DMS 273 (cell line): Measurements from ENCODE around the gene SCAMP2.

Source experiments
- DNase-seq: peaks from one replicate; lab custom pipeline; 2025; ENCODE audit not compliant: unreplicated experiment; lab: John Stamatoyannopoulos, UW

The SCAMP2 gene

GRCh38 chr15:74821790-74822158 is 51.4 kb downstream of the SCAMP2 start:
- no peak for DNase-seq

DNA sequence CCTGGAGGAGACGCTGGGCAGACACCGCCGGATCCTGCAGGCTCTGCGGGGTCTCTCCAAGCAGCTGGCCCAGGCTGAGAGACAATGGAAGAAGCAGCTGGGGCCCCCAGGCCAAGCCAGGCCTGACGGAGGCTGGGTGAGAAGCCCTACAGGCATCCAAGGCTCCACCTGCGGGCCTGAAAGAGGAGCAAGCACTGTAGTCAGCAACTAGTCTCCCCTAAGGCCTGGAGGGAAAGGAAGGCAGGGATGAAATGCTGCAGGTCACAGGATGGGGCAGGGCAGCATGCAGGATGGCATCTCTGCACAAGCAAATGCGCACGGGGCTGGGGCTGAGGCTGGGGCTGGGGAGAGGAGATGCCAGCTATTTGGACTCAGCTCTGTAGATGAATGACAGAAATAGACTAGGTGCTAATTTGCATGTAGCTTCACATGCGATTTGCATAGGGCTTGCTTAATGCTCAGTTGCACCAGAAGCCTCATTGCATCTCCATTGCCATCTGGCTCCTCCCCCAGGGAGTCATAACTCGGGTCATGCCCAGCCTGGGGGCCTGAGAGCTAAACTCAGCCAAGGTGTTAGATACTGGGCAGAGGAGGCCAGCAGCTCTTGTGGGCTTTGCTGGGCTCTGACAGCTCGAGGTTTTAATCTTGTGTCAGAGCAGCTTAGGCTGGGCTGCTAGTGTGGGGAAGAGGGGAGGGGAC is 51.9 kb downstream of the SCAMP2 start:
- peak; percentile 84 for DNase-seq

DNA sequence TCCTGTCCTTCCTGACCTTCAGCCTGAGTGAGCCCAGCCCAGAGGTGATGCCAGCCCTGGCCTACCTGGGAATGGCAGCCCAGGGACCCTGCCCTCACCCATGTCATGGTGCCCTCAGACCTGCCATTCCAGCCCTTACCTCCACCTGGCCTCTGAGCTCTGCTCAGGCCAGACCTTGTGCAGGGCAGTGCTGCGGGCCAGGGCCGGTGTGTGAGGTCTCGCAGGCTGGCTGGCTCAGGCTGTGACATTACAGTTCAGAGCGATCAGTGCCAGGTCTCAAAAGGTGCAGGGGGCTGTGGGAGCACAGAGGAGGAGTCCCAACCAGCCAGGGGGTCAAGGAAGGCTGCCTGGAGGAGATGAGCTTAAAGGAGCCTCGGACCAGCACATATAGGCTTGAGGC is 53.1 kb downstream of the SCAMP2 start:
- no peak for DNase-seq

DNA sequence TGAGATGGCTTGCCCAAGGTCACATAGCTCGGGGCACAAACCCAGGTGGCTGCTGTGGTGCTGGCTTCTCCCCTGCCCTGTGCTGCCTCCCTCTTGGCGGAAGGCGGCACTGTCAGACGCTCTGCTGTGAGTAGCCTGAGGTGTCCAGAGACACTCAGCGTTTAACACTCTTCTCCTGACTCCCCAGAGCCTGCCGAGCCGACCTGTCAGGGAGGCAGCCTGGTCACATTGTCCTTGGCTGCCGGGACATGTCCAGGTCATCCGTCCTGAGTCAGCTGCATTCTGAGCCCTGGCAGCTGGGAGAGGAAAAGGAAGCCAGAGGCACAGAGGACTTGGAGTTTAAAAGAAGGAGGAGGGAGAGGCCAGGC is 55.8 kb downstream of the SCAMP2 start:
- peak; percentile 53 for DNase-seq

- peak; percentile 53 for DNase-seq
Measured at GRCh38 chr15:74816624-74817369, 56.4 kb downstream of the SCAMP2 start.

- no peak for DNase-seq
Measured at GRCh38 chr15:74815961-74816360, 57.2 kb downstream of the SCAMP2 start.

DNA sequence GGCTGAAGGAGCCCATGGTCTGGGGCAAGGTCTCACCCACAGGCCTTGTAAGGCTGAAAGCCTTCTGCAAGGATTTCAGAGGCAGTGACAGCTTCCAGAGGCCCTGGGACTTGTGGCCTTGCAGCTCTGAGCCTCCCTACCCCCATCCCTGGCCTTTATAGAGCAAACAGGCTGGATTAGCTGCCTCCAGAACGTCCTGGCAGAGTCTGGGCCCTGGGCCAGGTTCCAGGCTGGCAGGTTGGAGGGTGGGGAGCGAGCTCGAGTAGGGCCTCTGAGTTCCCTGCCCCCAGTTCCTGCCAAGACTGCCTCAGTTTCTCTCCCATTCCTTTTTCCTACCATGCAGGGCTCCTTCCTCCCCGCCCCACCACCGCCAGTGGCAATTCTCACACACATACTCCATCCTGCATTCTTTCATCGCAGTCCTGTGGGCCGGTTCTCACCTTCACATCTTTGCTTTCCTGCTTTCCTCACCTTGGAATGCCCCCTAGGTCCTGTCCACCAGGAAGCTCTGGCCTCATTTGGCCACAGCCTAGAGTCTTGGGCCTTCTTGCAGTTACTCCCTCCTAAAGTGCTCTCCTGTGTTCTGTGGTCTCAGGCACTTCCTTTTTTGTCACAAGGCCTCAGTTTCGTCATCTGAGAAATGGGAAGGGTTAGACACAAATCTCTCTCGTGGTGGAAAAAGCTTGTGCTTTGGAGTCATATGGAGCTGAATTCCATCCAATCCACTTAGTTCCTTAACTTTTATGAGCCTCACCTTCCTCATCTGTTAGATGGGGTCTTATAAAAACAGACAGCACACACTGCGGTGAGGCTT is 57.8 kb downstream of the SCAMP2 start:
- DNase-seq, result peak; percentile 83

- no peak for DNase-seq
Measured at GRCh38 chr15:74812533-74812932, 60.6 kb downstream of the SCAMP2 start, which contains the start of gene LMAN1L. Gene LMAN1L, plus strand, starts transcription at chr15:74812835. Its CDS starts 20 bp downstream, at chr15:74812855.

- no peak for DNase-seq
Measured at GRCh38 chr15:74809956-74810355, 63.2 kb downstream of the SCAMP2 start.

GRCh38 chr15:74809242-74809641 is 63.9 kb downstream of the SCAMP2 start:
- no peak for DNase-seq

GRCh38 chr15:74808840-74809229 is 64.3 kb downstream of the SCAMP2 start:
- peak; percentile 20 for DNase-seq

- DNase-seq, result no peak
Measured at GRCh38 chr15:74808078-74808839, 64.9 kb downstream of the SCAMP2 start.

DNA sequence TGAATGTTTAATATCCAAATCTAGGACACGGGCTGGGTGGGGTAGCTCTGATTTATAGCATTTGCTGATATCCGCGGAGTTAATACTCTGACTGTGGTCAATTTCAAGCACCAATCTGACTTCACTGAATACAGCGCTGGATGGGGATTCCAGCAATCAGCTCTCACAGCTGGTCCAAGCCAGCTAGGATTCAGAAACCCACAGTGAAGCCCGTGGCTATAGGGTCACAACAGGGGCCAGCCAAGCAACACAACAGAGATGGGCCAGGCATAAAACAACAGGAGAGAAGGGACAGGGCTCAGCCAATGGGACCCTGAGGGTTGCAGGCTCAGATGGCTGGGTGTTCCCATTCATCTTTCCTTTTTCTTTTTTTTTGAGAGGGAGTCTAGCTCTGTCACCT is 65.9 kb downstream of the SCAMP2 start:
- no peak for DNase-seq

DNA sequence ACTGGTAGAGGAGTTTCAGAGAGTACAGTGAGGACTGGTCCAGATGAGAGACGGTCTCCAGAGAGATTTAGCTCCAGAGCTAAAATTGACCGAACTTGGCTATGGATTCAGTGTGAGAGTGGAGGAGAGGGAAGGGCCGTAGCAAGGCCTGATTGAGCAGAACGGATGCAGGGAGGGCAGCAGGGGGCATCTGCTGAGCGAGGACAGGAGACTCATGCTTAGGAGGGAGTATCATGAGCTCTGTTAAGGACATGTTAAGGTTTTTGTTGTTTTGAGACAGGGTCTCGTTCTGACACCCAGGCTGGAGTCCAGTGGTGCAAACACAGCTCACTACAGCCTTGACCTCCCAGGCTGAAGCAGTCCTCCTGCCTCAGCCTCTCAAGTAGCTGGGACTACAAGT is 68.2 kb downstream of the SCAMP2 start:
- no peak for DNase-seq

DNA sequence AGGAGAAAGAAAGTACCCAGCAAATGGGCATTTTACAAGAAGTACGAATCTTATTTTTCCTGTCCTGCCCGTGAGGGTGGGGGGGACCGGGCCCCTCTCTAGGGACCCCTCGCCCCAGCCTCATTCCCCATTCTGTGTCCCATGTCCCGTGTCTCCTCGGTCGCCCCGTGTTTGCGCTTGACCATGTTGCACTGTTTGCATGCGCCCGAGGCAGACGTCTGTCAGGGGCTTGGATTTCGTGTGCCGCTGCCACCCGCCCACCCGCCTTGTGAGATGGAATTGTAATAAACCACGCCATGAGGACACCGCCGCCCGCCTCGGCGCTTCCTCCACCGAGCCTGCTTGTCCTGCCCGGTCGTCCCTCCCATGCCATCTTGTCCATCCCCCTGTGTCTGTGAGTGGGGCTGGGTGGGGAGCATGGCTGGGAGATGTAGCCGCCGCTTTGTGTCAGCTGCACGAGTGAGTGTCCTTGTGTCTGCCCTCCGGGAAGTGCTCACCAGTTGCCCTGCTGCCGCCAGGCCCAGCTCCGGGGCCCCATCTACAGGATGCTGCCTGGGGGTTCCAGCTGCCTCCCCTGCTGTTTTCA is 70.2 kb downstream of the SCAMP2 start:
- no peak for DNase-seq

DNA sequence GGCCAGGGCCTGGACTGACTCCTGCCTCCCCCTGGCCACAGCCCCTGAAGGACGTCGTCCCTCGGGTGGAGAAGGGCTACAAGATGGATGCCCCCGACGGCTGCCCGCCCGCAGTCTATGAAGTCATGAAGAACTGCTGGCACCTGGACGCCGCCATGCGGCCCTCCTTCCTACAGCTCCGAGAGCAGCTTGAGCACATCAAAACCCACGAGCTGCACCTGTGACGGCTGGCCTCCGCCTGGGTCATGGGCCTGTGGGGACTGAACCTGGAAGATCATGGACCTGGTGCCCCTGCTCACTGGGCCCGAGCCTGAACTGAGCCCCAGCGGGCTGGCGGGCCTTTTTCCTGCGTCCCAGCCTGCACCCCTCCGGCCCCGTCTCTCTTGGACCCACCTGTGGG is 70.9 kb downstream of the SCAMP2 start:
- no peak for DNase-seq

DNA sequence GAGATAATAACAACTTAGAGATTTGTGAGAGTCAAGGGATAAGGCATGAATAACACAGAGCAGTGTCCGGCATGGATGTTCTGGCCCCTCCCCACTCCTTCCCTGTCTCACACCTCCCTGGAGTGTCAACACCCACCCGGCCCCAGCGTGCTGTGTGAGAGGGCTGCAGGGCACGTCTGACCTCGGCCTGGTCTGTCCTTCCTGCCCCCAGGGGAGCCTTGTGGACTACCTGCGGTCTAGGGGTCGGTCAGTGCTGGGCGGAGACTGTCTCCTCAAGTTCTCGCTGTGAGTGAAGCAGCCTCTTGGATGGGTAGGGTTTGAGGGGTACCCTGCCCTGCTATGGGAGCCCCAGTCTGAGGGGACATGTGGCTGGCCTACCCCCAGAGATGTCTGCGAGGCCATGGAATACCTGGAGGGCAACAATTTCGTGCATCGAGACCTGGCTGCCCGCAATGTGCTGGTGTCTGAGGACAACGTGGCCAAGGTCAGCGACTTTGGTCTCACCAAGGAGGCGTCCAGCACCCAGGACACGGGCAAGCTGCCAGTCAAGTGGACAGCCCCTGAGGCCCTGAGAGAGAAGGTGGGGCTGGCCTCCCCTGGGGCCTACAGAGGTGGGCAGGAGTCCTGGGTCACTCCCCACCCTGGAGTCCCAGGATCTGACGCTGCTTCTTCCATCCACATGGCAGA is 71.7 kb downstream of the SCAMP2 start:
- no peak for DNase-seq

DNA sequence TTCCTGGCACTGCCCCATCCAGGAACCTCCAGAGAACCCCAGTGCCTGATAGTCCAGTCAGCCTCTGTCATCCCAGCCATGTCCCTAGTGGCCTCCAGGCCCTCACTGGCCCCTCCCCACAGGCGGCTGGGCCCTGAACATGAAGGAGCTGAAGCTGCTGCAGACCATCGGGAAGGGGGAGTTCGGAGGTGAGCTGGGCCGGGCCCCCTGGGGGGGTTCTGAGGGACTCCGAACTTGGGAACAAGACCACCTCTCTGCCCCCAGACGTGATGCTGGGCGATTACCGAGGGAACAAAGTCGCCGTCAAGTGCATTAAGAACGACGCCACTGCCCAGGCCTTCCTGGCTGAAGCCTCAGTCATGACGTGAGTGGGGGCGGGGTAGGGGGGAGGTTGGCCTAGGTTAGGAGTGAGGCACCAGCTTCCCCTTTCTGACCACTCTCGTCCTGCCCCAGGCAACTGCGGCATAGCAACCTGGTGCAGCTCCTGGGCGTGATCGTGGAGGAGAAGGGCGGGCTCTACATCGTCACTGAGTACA is 72.5 kb downstream of the SCAMP2 start:
- DNase-seq, result no peak

DNA sequence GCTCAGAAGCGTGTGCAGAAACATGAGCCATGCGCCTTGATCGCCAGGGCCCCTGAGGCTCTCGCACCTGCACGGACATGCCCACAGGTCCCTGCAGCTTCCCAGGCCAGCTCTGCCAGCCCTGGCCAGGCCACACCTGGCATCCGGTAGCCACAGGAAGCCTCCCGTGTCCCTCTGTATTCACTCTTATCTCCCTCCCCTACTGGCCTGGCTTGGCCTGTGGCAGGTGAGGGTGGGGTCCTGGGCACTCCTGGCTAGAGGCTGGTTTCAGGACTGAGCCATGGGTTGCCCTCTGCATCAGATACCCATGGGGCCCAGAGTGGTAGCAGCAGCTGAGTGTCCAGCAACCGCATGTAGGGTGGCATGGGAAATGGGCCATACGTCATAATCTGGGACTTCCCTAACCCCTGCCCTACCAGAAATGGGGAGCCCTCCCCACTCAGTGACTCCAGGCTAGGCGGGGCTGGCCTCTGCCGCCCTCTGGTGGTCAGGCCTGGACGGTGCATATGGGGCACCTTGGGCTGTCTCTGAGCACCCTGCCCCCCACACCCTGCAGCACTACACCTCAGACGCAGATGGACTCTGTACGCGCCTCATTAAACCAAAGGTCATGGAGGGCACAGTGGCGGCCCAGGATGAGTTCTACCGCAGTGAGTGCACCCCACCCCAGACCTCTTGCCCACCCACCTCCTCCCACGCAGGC is 73.2 kb downstream of the SCAMP2 start:
- peak; percentile 76 for DNase-seq
